A549 (cell line): ENCODE measurements around the gene LAP3.

Experiments
- CTCF ChIP-seq: fragments of >200 bp; sonication (Bioruptor Twin); formaldehyde crosslinking; IDR thresholded peaks from 3 replicates; pipeline ENCODE4 v1.5.1; 2016
- EP300 ChIP-seq, 2 experiments: fragments of >200 bp; sonication (Bioruptor Twin); formaldehyde crosslinking; IDR thresholded peaks; 2 replicates in 1 of 2; 3 replicates in 1 of 2; pipeline ENCODE4 v1.6.1; 2016 to 2017
- MAX ChIP-seq: IDR thresholded peaks from 2 replicates; pipeline ENCODE4 v1.6.1; 2012
- ZNF302 ChIP-seq: fragments of 250-450 bp; sonication (Bioruptor Pico); IDR thresholded peaks from 2 replicates; pipeline ENCODE4 v1.9.0; 2021; ENCODE audit warnings: inconsistent platforms, mild to moderate bottlenecking, moderate library complexity

- TF ChIP-seq MAX (no peak), CTCF (no peak), EP300 (IDR thresholded peaks at IDR 0.05) (no peak), ZNF302 (no peak)
Observed at GRCh38 chr4:17535906-17536305, 41.1 kb upstream of the LAP3 start.
